Stimulated activated naive CD8-positive, alpha-beta T cell treated with anti-CD3 and anti-CD28 coated beads, Interleukin-15, Interleukin-2, amounts not matched to agents 100 ng/mL and 50 ng/mL, for 24 hours (primary cell): ENCODE results near the gene UNC13A.

Source experiments
- H3K27ac Mint-ChIP-seq: one replicate; pipeline ENCODE4 v1.8.0; 2021; ENCODE audit warnings: mild to moderate bottlenecking, mixed read lengths
- H3K27me3 Mint-ChIP-seq: one replicate; pipeline ENCODE4 v1.8.0; 2021; ENCODE audit warnings: mixed read lengths
- H3K36me3 Mint-ChIP-seq: one replicate; pipeline ENCODE4 v1.8.0; 2021; ENCODE audit warnings: low read depth, mixed read lengths
- H3K4me1 Mint-ChIP-seq: one replicate; pipeline ENCODE4 v1.8.0; 2021; ENCODE audit warnings: low read depth, mixed read lengths
- H3K4me3 Mint-ChIP-seq: one replicate; pipeline ENCODE4 v1.8.0; 2021; ENCODE audit warnings: mild to moderate bottlenecking, mixed read lengths
- H3K9me3 Mint-ChIP-seq: one replicate; pipeline ENCODE4 v1.8.0; 2021; ENCODE audit warnings: mixed read lengths

The UNC13A gene

DNA sequence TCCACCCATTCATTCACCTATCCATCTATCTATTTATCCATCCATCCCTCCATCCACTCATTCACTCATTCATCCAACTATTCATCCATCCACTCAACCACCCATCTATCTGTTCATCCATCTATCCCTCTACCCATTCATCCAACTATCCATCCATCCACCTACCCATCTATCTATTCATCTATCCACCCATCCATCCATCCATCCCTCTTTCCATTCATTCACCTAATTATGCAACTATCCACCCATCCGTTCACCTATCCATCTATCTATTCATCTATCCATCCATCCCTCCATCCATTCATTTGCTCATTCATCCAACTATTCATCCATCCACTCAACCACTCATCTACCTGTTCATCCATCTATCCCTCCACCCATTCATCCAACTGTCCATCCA, 54.5 kb downstream of the UNC13A start:
- Mint-ChIP-seq H3K27me3 (peaks cover 4% of the 10 kb centered on the region), H3K9me3 (no peaks in the 10 kb centered on the region), H3K36me3 (no peaks in the 10 kb centered on the region), H3K4me1 (no peaks in the 10 kb centered on the region), H3K27ac (no peak overlapping the region), H3K4me3 (no peak overlapping the region)

DNA sequence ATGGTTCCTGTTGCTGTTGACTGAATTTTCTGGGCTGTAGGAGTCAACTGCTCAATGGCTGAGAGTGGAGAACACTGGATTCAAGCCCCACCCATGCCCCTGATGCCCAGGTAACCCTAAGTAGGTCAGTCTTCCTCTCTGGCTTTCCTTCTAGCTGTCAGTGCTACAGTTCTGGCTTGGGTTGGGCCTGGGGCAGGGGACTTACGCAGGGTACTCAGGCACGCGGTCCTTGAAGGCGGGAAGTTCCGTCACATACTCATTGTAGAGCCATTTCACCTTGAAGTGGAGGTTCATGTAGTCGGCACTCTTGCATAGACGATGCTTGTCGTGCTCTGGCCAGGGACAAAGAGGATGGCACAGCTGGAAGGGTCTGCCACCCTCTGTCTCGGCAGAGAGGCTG, 55.6 kb downstream of the UNC13A start:
- Mint-ChIP-seq H3K36me3 (no peaks in the 10 kb centered on the region), H3K27ac (no peak overlapping the region), H3K4me1 (no peaks in the 10 kb centered on the region)

GRCh38 chr19:17629760-17630159, 58.4 kb downstream of the UNC13A start:
- Mint-ChIP-seq H3K9me3 (no peaks in the 10 kb centered on the region), H3K36me3 (no peaks in the 10 kb centered on the region), H3K4me1 (no peaks in the 10 kb centered on the region), H3K27ac (no peak overlapping the region), H3K27me3 (peaks cover 13% of the 10 kb centered on the region), H3K4me3 (no peak overlapping the region)

More for the DNA sequence above, 55.6 kb downstream of the UNC13A start:
- Mint-ChIP-seq H3K4me3 (no peak overlapping the region), H3K27me3 (peaks cover 4% of the 10 kb centered on the region), H3K9me3 (no peaks in the 10 kb centered on the region)

DNA sequence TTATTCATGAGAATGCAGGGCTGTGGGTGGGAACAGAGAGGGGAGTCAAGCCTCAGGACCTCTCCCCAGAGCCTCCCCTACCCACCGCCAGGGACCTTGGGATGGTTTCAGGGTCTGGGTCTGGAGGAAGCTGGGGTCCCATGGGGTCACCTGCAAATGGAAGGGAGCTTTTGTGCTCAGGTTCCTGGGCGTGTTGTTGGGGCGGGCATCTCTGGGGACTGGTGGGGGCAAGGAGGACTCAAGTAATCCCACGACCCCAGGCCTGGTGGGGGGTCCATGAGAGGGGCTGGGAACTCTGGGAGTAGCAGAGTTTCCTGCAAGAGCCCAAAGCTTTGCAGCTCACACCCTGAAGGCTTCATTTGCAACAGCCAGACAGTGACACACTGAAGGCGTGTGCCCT, 60.2 kb downstream of the UNC13A start:
- Mint-ChIP-seq H3K4me3 (no peak overlapping the region), H3K36me3 (no peaks in the 10 kb centered on the region), H3K9me3 (no peaks in the 10 kb centered on the region), H3K27me3 (peaks cover 13% of the 10 kb centered on the region), H3K27ac (no peak overlapping the region), H3K4me1 (no peaks in the 10 kb centered on the region)

- H3K27ac Mint-ChIP-seq: no peak overlapping the region
- no peak overlapping the region for H3K4me3 Mint-ChIP-seq
- H3K9me3 Mint-ChIP-seq: no peaks in the 10 kb centered on the region
- H3K4me1 Mint-ChIP-seq: no peaks in the 10 kb centered on the region
- H3K27me3 Mint-ChIP-seq: peaks cover 13% of the 10 kb centered on the region
- H3K36me3 Mint-ChIP-seq: no peaks in the 10 kb centered on the region
Observed at GRCh38 chr19:17627161-17627560, 61.0 kb downstream of the UNC13A start.

GRCh38 chr19:17626456-17627015, 61.6 kb downstream of the UNC13A start:
- Mint-ChIP-seq H3K9me3 (no peaks in the 10 kb centered on the region), H3K4me1 (no peaks in the 10 kb centered on the region), H3K36me3 (no peaks in the 10 kb centered on the region), H3K27ac (no peak overlapping the region), H3K27me3 (peaks cover 13% of the 10 kb centered on the region), H3K4me3 (no peak overlapping the region)

GRCh38 chr19:17625980-17626379, 62.2 kb downstream of the UNC13A start:
- H3K36me3 Mint-ChIP-seq: no peaks in the 10 kb centered on the region
- peaks cover 13% of the 10 kb centered on the region for H3K27me3 Mint-ChIP-seq
- H3K4me3 Mint-ChIP-seq: no peak overlapping the region
- H3K27ac Mint-ChIP-seq: no peak overlapping the region
- H3K4me1 Mint-ChIP-seq: no peaks in the 10 kb centered on the region
- no peaks in the 10 kb centered on the region for H3K9me3 Mint-ChIP-seq

DNA sequence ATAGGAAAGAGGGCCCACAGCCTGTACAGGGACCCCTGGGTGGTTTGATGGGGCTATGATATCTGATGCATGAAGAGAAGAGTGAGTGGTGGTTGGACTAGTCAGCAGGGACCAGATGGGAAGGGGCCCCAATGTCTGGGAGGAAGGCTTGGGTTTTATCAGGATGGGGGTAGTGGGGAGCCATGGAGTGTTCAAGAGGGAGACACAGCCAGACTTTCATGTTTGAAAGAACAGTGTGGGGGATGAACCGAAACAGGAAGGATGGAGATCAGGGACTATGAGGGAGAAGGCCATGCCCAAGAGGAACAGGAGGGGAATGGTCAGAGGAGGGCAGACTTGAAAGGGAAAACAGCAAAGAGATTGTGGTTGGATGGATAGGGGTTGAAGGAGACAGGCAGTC, 63.1 kb downstream of the UNC13A start:
- H3K4me3 Mint-ChIP-seq: no peak overlapping the region
- no peaks in the 10 kb centered on the region for H3K4me1 Mint-ChIP-seq
- H3K36me3 Mint-ChIP-seq: no peaks in the 10 kb centered on the region
- no peak overlapping the region for H3K27ac Mint-ChIP-seq
- peaks cover 13% of the 10 kb centered on the region for H3K27me3 Mint-ChIP-seq
- no peaks in the 10 kb centered on the region for H3K9me3 Mint-ChIP-seq

DNA sequence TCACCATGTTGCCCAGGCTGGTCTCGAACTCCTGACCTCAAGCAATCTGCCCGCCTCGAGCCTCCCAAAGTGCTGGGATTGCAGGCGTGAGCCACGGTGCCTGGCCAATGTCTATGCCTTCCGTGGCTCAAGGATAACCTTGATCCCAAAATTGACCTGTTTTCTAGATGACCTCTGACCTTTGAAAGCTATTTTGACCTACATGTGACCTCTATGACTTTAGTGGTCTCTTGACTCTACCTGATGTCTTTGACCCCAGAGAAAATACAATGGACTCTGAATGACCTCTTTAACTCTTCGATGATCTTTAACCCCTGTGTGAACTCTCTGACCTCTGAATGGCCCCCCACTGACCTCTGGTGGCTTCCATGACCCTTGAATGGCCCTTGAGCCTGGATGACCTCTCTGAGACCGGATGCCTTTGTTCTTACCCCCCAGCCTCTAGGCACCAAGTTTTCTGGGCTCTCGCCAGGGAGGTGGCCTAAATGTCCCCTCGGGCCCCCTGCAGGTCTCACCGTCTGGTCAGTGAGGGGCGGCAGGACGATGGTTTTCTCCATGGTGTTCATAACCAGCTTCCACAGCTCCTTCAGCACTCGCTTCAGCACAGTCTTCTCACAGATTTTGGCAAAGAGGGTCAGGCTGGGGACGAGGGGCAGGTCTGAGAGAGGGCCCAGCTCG, 63.7 kb downstream of the UNC13A start:
- Mint-ChIP-seq H3K27me3 (peaks cover 13% of the 10 kb centered on the region), H3K9me3 (no peaks in the 10 kb centered on the region), H3K4me3 (no peak overlapping the region), H3K4me1 (no peaks in the 10 kb centered on the region), H3K27ac (no peak overlapping the region), H3K36me3 (no peaks in the 10 kb centered on the region)

DNA sequence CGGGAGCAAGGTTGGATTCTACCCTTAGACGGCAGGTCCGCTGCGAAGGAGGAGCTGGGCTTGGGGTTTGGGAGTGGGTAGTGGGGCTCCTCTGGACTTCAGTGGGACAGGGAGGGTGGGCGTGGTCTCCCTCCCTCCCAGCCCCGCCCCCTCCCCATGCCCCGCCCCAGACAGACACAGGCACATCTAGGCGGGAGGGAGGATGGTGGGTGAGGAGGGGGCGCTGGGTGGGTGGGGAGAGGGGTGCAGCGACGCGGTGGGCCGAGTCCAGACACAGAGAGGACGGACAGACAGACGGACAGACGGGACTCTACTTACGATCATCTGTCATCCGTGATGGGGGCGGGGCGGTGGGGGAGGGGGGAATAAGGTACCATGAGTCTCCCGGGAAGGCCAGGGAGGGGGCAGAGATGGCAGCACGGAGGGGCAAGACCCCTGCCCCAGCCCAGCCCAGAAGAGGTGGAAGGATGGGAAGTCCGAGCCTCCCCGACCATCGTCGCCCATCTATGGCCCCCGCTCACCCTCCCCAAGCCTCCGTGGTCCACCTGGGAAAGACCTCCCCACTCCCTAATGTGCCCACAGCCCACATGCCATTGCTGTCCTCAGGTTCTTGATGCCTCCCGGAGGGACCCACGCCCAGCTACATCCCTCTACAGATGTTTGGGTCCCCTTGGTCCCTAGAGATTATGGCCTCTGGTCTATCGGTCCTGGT, 64.8 kb downstream of the UNC13A start:
- H3K4me3 Mint-ChIP-seq: no peak overlapping the region
- H3K27ac Mint-ChIP-seq: no peak overlapping the region
- peaks cover 13% of the 10 kb centered on the region for H3K27me3 Mint-ChIP-seq
- no peaks in the 10 kb centered on the region for H3K36me3 Mint-ChIP-seq
- no peaks in the 10 kb centered on the region for H3K4me1 Mint-ChIP-seq
- no peaks in the 10 kb centered on the region for H3K9me3 Mint-ChIP-seq

DNA sequence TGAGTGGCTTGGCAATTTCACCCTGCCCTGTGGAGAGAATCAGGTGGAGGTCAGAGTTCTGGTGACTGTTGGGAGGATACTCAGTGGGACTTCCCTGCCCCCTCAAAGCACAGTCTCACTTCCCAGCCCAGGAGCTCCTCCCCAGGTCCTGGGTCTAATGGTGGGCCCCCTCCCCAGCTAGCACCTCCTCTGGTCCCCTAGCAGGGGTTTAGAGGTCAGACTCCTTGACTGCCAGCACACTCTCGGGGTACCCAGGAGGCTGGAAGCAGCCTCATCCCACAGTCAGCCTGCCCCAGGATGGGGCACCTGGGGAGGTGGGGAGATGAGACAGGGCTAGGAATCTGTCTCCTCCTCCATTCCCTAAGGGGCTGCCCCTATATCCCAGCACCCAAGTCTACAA, 67.5 kb downstream of the UNC13A start:
- peaks cover 4% of the 10 kb centered on the region for H3K4me1 Mint-ChIP-seq

DNA sequence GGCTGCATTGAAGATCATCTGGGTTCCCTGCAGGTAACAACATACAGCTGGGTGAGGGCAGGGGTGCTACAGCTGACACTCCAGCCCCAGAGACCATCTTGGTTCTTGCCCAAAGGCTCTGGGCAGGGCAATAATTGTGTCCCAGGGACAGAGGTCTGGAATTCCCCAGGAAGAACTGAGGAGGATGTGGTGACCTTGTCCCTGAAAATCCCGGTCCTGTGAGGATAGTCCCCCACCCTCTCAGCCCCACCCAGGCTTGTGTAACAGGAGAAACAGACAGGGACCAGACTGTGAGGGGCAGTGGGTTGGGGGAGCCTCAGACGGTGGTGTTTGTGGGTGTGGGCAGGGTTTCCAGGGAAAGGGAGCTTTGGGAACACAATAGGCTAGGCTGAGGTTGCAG, 69.2 kb downstream of the UNC13A start:
- H3K27ac Mint-ChIP-seq: no peak overlapping the region
- H3K27me3 Mint-ChIP-seq: peaks cover 14% of the 10 kb centered on the region
- H3K4me3 Mint-ChIP-seq: no peak overlapping the region
- H3K36me3 Mint-ChIP-seq: no peaks in the 10 kb centered on the region
- no peaks in the 10 kb centered on the region for H3K9me3 Mint-ChIP-seq
- peaks cover 4% of the 10 kb centered on the region for H3K4me1 Mint-ChIP-seq

More for the DNA sequence above, 67.5 kb downstream of the UNC13A start:
- no peak overlapping the region for H3K27ac Mint-ChIP-seq
- H3K9me3 Mint-ChIP-seq: no peaks in the 10 kb centered on the region
- H3K27me3 Mint-ChIP-seq: peaks cover 18% of the 10 kb centered on the region
- no peaks in the 10 kb centered on the region for H3K36me3 Mint-ChIP-seq
- H3K4me3 Mint-ChIP-seq: no peak overlapping the region

DNA sequence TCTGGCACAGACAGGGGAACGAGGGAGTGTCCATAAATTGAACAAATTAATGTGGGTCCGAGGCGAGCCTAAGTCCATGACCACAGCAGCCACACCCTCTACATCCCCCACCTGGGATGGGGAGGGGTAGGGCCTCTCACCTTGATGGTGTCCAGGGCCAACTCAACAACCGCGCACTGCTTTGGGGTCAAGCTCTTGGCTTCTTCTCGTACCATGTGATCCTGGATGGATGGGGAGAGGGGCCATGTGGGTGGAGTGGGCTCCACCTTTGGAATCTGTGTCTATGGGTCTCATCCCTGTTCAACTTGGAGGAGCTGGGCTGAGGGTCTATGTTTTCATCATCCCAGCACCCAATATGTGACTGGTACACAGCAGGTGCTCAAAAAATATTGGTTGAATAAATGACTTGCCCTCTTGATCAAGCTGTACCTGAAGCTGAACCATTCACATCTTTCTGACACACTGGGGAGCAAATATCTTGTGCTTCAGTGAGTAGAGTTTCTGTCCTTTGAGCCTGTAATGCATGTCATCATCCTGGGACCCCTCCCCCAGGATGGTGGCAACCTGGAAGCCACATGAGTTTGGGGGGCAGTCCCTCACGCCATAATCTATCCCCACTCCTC, 69.8 kb downstream of the UNC13A start:
- Mint-ChIP-seq H3K36me3 (no peaks in the 10 kb centered on the region), H3K4me1 (peaks cover 4% of the 10 kb centered on the region), H3K27me3 (peaks cover 15% of the 10 kb centered on the region), H3K9me3 (no peaks in the 10 kb centered on the region), H3K4me3 (no peak overlapping the region), H3K27ac (no peak overlapping the region)

DNA sequence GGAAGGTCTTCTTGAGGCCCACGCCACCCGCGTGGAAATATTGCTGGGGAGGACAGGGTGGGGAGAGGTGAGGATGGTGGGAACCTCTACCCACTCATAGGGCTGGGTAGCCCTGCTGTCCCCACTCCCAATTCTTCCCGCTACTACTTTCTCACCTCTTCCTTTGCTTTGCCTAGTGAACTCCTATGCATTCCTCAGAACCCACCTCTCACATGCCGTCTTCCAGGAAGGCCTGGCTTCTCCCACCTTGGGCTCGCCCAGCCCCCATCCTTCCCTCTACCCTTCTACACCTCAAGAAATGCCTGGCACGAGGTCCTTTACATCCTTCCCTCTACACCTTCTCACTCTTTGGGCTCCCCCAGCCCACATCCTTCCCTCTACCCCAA, 70.4 kb downstream of the UNC13A start:
- Mint-ChIP-seq H3K27ac (peak overlapping the region; percentile 6), H3K27me3 (peaks cover 16% of the 10 kb centered on the region), H3K36me3 (no peaks in the 10 kb centered on the region)

More for the DNA sequence above, 70.4 kb downstream of the UNC13A start:
- Mint-ChIP-seq H3K4me3 (no peak overlapping the region), H3K9me3 (no peaks in the 10 kb centered on the region), H3K4me1 (peaks cover 4% of the 10 kb centered on the region)
